Aorta (tissue), 5 donors: ENCODE data around the gene EMB. TPM values are rescaled to one million over a fixed set of nuclear protein-coding genes. Genes with fewer than 3 reads are reported as not detected.
"Not testable (repeated sequence)": the region's sequence is repeated elsewhere in the genome, so short reads cannot be mapped to it uniquely, and the experiment has no call there.

ENCODE experiments used
- ATAC-seq: fragments of 200-7000 bp; cut with Tn5 transposase; one replicate; pipeline ENCODE4 v1.9.1; 2022; ENCODE audit warnings: moderate library complexity; ENCODE audit not compliant: low FRiP score
- DNase-seq, 2 donors: peaks; one replicate each; pipeline ENCODE4 v3.0.0-alpha.2; 2020
- H3K27ac ChIP-seq, 2 donors: one replicate each; pipeline ENCODE4 v1.5.1; 2013; ENCODE audit warnings: low read length in 2 of 2, mild to moderate bottlenecking in 2 of 2, moderate library complexity in 2 of 2, control low read depth in 1 of 2, inconsistent platforms in 1 of 2, low read depth in 1 of 2
- H3K27me3 ChIP-seq, 2 donors: one replicate each; pipeline ENCODE4 v1.6.1; 2013; ENCODE audit warnings: control low read depth in 1 of 2, low read length in 1 of 2, mild to moderate bottlenecking in 1 of 2, moderate library complexity in 1 of 2; ENCODE audit not compliant: insufficient read depth in 2 of 2, control insufficient read depth in 1 of 2
- H3K36me3 ChIP-seq, 2 donors: one replicate each; pipeline ENCODE4 v1.6.1; 2013; ENCODE audit warnings: control low read depth in 1 of 2, low read length in 1 of 2, mild to moderate bottlenecking in 1 of 2; ENCODE audit not compliant: insufficient read depth in 2 of 2, control insufficient read depth in 1 of 2
- H3K4me1 ChIP-seq, 2 donors: one replicate each; pipeline ENCODE4 v1.6.1; 2013; ENCODE audit warnings: low read length in 2 of 2, control low read depth in 1 of 2, mild to moderate bottlenecking in 1 of 2, moderate library complexity in 1 of 2; ENCODE audit not compliant: insufficient read depth in 2 of 2, control insufficient read depth in 1 of 2
- H3K4me3 ChIP-seq, 2 donors: one replicate each; pipeline ENCODE4 v1.5.1; 2013; ENCODE audit warnings: low read length in 2 of 2, control low read depth in 1 of 2, mild to moderate bottlenecking in 1 of 2
- H3K9me3 ChIP-seq: one replicate; pipeline ENCODE4 v1.6.1; 2013; ENCODE audit warnings: mild to moderate bottlenecking, low read length; ENCODE audit not compliant: control insufficient read depth
- WGBS, 2 donors: extraction: QIAGEN DNeasy Blood & Tissue Kit; methylation state at CpG; one replicate each; pipeline ENCODE4 v1.1.7; 2013; 5-methylcytosine and 5-hydroxymethylcytosine counted together
- intact Hi-C, 2 donors: fragments of 100-400 bp; cut with DNase I; formaldehyde crosslinking; loops; one replicate each; pipeline versions ENCODE4 v1.14.2 to v1.15.0; 2022
- long read RNA-seq, 2 donors: library from polyadenylated mRNA; unstranded; transcript quantifications; one replicate each; pipeline ENCODE4 v2.0.0, GENCODE V29; 2020 to 2021
- polyA plus RNA-seq, 2 donors: library from polyadenylated mRNA; stranded (reverse); fragments of 200-250 nt; gene quantifications; one replicate each; pipeline ENCODE4 v1.2.3, GENCODE V29; 2013
- total RNA-seq, 2 donors: library from RNA; stranded (reverse); fragmentation: NEBNext Ultra II Directional; extraction: Animal tissue kit (Norgen Biotek cat#: 25700); gene quantifications; one replicate each; pipeline ENCODE4 v1.2.1, GENCODE V29; 2021
- donor health status: healthy with polysubstance abuse.
- donor health status: Bipolar disorder and iron deficiency.
- donor health status: DM: no; HTN: no; CAD: no.
- donor health status: DM: no; HTN: no; CAD: no.
- donor health status: DM: yes; HTN: yes; CAD: no.

Gene EMB, protein sequence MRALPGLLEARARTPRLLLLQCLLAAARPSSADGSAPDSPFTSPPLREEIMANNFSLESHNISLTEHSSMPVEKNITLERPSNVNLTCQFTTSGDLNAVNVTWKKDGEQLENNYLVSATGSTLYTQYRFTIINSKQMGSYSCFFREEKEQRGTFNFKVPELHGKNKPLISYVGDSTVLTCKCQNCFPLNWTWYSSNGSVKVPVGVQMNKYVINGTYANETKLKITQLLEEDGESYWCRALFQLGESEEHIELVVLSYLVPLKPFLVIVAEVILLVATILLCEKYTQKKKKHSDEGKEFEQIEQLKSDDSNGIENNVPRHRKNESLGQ
- total RNA-seq (10 to 100 TPM; 21.5 to 40.2 TPM), polyA plus RNA-seq (10 to 100 TPM in 1 of 2 donors, 1 to 10 TPM in 1; 2.5 to 15.8 TPM)
- long read RNA-seq, donor 1, full-length matches to known transcripts, result 18 of 24 reads
- long read RNA-seq, donor 1, partial matches to known transcripts, result 5 of 24 reads
- long read RNA-seq, donor 1, other reads (novel, unspliced or antisense), result 1 of 24 reads
- long read RNA-seq, donor 2, full-length matches to known transcripts, result 3 of 6 reads
- long read RNA-seq, donor 2, partial matches to known transcripts, result 0 of 6 reads
- long read RNA-seq, donor 2, other reads (novel, unspliced or antisense), result 3 of 6 reads

GRCh38 chr5:50440651-50441492 is at the start of gene EMB:
Gene EMB (minus strand): TSS chr5:50441288. CDS start chr5:50441151, 137 bp downstream.
- DNase-seq, result peak; percentile 80 to 83
- Histone ChIP-seq H3K36me3 (no peaks in the 10 kb centered on the region), H3K4me1 (no peaks in the 10 kb centered on the region), H3K4me3 (peak within 1 kb of the TSS; percentile 3 to 18), H3K27ac (no peak within 1 kb of the TSS), H3K27me3 (no peaks in the 10 kb centered on the region), H3K9me3 (no peaks in the 10 kb centered on the region)
- peak; percentile 65 for ATAC-seq
- 1% methylated on average over 63 to 80 of the region's 80 CpGs for WGBS, 2 donors
- intact Hi-C loops, result no loop called here

GRCh38 chr5:50489491-50489890 is 48.4 kb upstream of the EMB start:
- H3K4me1 ChIP-seq, intact Hi-C loops, H3K36me3 ChIP-seq, H3K27ac ChIP-seq, H3K27me3 ChIP-seq, ATAC-seq, DNase-seq, H3K4me3 ChIP-seq, H3K9me3 ChIP-seq: not testable (repeated sequence)
- 92 to 93% methylated on average over 10 of the region's 10 CpGs for WGBS, 2 donors

DNA sequence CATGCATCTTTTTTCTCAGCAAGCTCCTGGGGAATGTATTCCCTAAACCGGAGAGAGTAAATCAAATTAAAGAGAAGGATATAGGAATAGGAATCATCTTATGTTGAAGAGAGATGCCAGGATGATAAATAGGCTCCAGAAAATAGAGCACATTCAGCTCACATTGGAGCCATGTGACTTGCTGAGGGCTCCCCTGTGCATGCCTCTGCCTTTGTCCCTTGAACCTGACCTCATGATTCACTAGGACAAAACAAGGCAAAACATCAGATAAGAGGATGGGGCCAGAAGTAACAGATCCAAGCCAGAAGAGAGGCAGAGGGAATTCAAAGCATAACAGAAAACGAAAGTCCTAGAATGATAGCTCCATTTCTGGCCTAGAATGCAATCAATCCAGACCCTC is 37.7 kb upstream of the EMB start:
- H3K27me3 ChIP-seq, H3K4me3 ChIP-seq, H3K9me3 ChIP-seq, intact Hi-C loops, H3K36me3 ChIP-seq, H3K27ac ChIP-seq, ATAC-seq, H3K4me1 ChIP-seq, DNase-seq: not testable (repeated sequence)
- 44 to 45% methylated on average over 2 of the region's 2 CpGs for WGBS, 2 donors

DNA sequence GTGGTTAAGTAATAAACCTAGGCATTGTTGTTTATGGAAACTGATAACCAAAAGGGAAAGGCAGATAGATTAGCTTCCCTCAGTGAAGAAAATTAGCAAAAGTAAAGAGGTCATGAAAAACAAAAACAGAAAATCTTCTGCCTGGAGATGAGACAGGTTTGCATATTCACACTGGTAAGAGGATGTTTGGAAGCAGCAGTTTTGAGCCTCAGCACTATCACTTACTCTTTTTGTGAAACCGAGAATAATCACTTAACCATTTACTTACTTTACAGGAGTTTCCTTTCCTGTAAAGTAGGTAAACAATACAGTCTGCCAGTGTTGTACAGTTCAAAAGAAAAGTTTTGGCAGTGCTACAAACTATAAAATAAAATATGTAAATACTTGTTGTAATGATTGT is 35.5 kb upstream of the EMB start:
- H3K27me3 ChIP-seq, result no peaks in the 10 kb centered on the region
- no peaks in the 10 kb centered on the region for H3K36me3 ChIP-seq
- ATAC-seq (no peak), DNase-seq (no peak)
- no peaks in the 10 kb centered on the region for H3K9me3 ChIP-seq
- H3K4me1 ChIP-seq, result no peaks in the 10 kb centered on the region
- intact Hi-C loops, result no loop called here
- WGBS, 2 donors, result 50 to 69% methylated on average over 1 of the region's 1 CpG
- H3K4me3 ChIP-seq, result no peak overlapping the region
- no peak overlapping the region for H3K27ac ChIP-seq

- H3K9me3 ChIP-seq, H3K4me3 ChIP-seq, H3K27me3 ChIP-seq, ATAC-seq, H3K27ac ChIP-seq, H3K4me1 ChIP-seq, intact Hi-C loops, H3K36me3 ChIP-seq: not testable (repeated sequence)
- 94 to 95% methylated on average over 21 to 23 of the region's 23 CpGs for WGBS, 2 donors
- peak in 1 of 2 donors; percentile 72 for DNase-seq
Measured at GRCh38 chr5:50465015-50465414, 23.9 kb upstream of the EMB start.

DNA sequence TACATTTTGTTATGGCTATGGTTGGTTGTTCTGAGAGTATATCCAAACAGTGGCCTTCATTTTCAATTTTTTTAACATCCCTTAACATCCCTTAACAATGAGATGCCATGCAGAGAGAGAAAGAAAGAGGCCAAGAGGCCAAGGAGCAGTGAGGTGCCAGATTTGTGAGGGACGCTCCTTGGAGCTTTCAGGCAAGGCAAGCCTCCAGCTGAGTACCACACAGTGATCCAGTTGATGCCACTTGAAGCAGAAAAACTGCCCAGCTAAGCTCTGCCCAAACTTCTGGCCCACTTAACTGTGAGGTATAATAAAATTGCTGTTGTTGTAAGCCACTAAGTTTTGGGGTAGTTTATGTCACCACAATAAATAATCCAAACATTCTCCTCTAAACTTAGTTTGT is 22.6 kb upstream of the EMB start:
- Histone ChIP-seq H3K4me3 (no peak overlapping the region), H3K9me3 (no peaks in the 10 kb centered on the region), H3K36me3 (no peaks in the 10 kb centered on the region), H3K4me1 (no peaks in the 10 kb centered on the region), H3K27me3 (no peaks in the 10 kb centered on the region), H3K27ac (no peak overlapping the region)
- 58 to 62% methylated on average over 1 of the region's 1 CpG for WGBS, 2 donors
- intact Hi-C loops, result no loop called here
- DNase-seq, result no peak
- no peak for ATAC-seq

- 81 to 85% methylated on average over 2 of the region's 2 CpGs for WGBS, 2 donors
- Histone ChIP-seq H3K4me1 (no peaks in the 10 kb centered on the region), H3K36me3 (no peaks in the 10 kb centered on the region), H3K9me3 (no peaks in the 10 kb centered on the region), H3K4me3 (no peak overlapping the region), H3K27me3 (no peaks in the 10 kb centered on the region), H3K27ac (no peak overlapping the region)
- intact Hi-C loops, result no loop called here
- ATAC-seq, result no peak
- no peak for DNase-seq
Measured at GRCh38 chr5:50463047-50463446, 22.0 kb upstream of the EMB start.

GRCh38 chr5:50462579-50462978 is 21.5 kb upstream of the EMB start:
- H3K9me3 ChIP-seq, H3K27ac ChIP-seq, H3K4me3 ChIP-seq, H3K4me1 ChIP-seq, intact Hi-C loops, H3K36me3 ChIP-seq, DNase-seq, H3K27me3 ChIP-seq, ATAC-seq: not testable (repeated sequence)
- 50 to 70% methylated on average over 1 of the region's 1 CpG for WGBS, 2 donors
